Stomach (tissue), 9 donors: ENCODE data around the gene YIPF6. TPM values are rescaled to one million over a fixed set of nuclear protein-coding genes. Genes with fewer than 3 reads are reported as not detected.
A peak's percentile ranks its signal among the peaks of the same experiment; 100 is the strongest.
"Not testable (repeated sequence)": the region's sequence is repeated elsewhere in the genome, so short reads cannot be mapped to it uniquely, and the experiment has no call there.

Experiments used
- DNase-seq, 2 donors: peaks; one replicate each; pipeline versions ENCODE4 v3.0.0 to v3.0.0-alpha.2; 2013 to 2019
- H3K27ac ChIP-seq, 5 donors: fragments of 200-600 bp in 4 of 5; sonication (generic) in 4 of 5; one replicate each; pipeline ENCODE4 v1.5.1; 2013 to 2019; ENCODE audit warnings: mild to moderate bottlenecking in 1 of 5, moderate library complexity in 1 of 5
- H3K27me3 ChIP-seq, 3 donors: fragments of 200-600 bp; sonication (generic); one replicate each; pipeline ENCODE4 v1.5.1; 2017 to 2019; ENCODE audit warnings: mixed run types in 1 of 3
- H3K36me3 ChIP-seq, 4 donors: fragments of 200-600 bp; sonication (generic); 1 replicate in 3 of 4; 2 replicates in 1 of 4; pipeline ENCODE4 v1.5.1; 2016 to 2019
- H3K4me1 ChIP-seq, 4 donors: fragments of 200-600 bp; sonication (generic); one replicate each; pipeline ENCODE4 v1.5.1; 2016 to 2019
- H3K4me3 ChIP-seq, 4 donors: fragments of 200-600 bp; sonication (generic) in 3 of 4; one replicate each; pipeline ENCODE4 v1.5.1; 2016 to 2019; ENCODE audit warnings: mild to moderate bottlenecking in 1 of 4
- H3K9me3 ChIP-seq, 4 donors: fragments of 200-600 bp; sonication (generic); one replicate each; pipeline ENCODE4 v1.5.1; 2016 to 2019
- EP300 ChIP-seq: sonication (generic); formaldehyde crosslinking; IDR thresholded peaks from one replicate; pipeline ENCODE4 v1.6.1; 2017; ENCODE audit warnings: antibody characterized with exemption
- POLR2A ChIP-seq, 4 donors: fragments of 450-650 bp; IDR thresholded peaks; one replicate each; pipeline ENCODE4 v1.6.1; 2016; ENCODE audit warnings: antibody characterized with exemption in 4 of 4, control low read depth in 2 of 4, mild to moderate bottlenecking in 1 of 4, moderate library complexity in 1 of 4
- POLR2AphosphoS5 ChIP-seq, 3 donors: sonication (generic); formaldehyde crosslinking; IDR thresholded peaks; one replicate each; pipeline ENCODE4 v1.6.1; 2016; ENCODE audit warnings: antibody characterized with exemption in 3 of 3
- WGBS, 5 donors: extraction: QIAGEN DNeasy Blood & Tissue Kit in 3 of 5; methylation state at CpG; one replicate each; pipeline versions ENCODE4 v1.1.5 to v1.1.7; 2013 to 2018; 5-methylcytosine and 5-hydroxymethylcytosine counted together
- intact Hi-C: fragments of 100-400 bp; cut with DNase I; formaldehyde crosslinking; loops from one replicate; pipeline ENCODE4 v1.15.1; 2023; ENCODE audit warnings: low total_unique reads
- polyA plus RNA-seq, 3 donors: library from polyadenylated mRNA; stranded (reverse); fragments of 200-250 nt; gene quantifications; one replicate each; pipeline ENCODE4 v1.2.3, GENCODE V29; 2013
- total RNA-seq, 5 donors: library from RNA; depleted of rRNA; stranded (reverse); fragments of >200 nt; gene quantifications; one replicate each; pipeline versions ENCODE4 v1.1.0 to v1.2.3, GENCODE V29; 2014 to 2016
- TF ChIP-seq, protein P1 (sequence below), 7 experiments: fragments of 450-650 bp in 4 of 7; fragments of 200-600 bp in 3 of 7; sonication (generic) in 3 of 7; IDR thresholded peaks; one replicate each; pipeline ENCODE4 v1.5.1; 2016 to 2019; ENCODE audit warnings: antibody characterized with exemption in 7 of 7, control low read depth in 2 of 7, mild to moderate bottlenecking in 1 of 7
- donor health status: healthy with polysubstance abuse.
- donor health status: Bipolar disorder and iron deficiency.
- donor health status: healthy.

Gene YIPF6
- total and polyA plus RNA-seq, 8 donors, result 1.8 to 47.2 (median 14.2) TPM

DNA sequence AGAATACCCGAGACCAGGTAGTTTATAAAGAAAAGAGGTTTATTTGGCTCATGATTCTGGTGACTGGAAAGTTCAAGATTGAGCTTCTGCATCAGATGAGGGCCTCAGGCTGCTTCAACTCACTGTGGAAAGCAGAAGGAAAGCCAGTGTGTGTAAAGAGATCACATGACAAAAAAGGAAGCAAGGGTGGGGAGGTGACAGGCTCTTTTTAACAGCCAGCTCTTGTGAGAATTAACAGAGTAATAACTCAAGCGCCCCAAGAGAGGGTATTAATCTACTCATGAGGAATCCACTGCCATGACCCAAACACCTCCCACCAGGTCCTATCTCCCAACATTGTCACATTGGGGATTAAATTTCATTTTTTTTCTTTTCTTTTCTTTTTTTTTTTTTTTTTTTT is 6.3 kb upstream of the YIPF6 start:
- TF ChIP-seq POLR2AphosphoS5 (IDR thresholded peaks at IDR 0.05) (no peak), EP300 (no peak), POLR2A (IDR thresholded peaks at IDR 0.05) (no peak)
- TF ChIP-seq, protein P1, sequence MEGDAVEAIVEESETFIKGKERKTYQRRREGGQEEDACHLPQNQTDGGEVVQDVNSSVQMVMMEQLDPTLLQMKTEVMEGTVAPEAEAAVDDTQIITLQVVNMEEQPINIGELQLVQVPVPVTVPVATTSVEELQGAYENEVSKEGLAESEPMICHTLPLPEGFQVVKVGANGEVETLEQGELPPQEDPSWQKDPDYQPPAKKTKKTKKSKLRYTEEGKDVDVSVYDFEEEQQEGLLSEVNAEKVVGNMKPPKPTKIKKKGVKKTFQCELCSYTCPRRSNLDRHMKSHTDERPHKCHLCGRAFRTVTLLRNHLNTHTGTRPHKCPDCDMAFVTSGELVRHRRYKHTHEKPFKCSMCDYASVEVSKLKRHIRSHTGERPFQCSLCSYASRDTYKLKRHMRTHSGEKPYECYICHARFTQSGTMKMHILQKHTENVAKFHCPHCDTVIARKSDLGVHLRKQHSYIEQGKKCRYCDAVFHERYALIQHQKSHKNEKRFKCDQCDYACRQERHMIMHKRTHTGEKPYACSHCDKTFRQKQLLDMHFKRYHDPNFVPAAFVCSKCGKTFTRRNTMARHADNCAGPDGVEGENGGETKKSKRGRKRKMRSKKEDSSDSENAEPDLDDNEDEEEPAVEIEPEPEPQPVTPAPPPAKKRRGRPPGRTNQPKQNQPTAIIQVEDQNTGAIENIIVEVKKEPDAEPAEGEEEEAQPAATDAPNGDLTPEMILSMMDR (IDR thresholded peaks at IDR 0.05), result no peak
- no peak overlapping the region for H3K27ac ChIP-seq
- H3K4me3 ChIP-seq, result no peak overlapping the region
- no peaks in the 10 kb centered on the region for H3K36me3 ChIP-seq
- 66 to 97% (median 79%) methylated on average over 2 of the region's 2 CpGs for WGBS, 5 donors
- H3K9me3 ChIP-seq, result no peaks in the 10 kb centered on the region
- no peak for DNase-seq
- no peaks in the 10 kb centered on the region for H3K27me3 ChIP-seq
- H3K4me1 ChIP-seq, result no peaks in the 10 kb centered on the region
- intact Hi-C loops, result no loop called here

DNA sequence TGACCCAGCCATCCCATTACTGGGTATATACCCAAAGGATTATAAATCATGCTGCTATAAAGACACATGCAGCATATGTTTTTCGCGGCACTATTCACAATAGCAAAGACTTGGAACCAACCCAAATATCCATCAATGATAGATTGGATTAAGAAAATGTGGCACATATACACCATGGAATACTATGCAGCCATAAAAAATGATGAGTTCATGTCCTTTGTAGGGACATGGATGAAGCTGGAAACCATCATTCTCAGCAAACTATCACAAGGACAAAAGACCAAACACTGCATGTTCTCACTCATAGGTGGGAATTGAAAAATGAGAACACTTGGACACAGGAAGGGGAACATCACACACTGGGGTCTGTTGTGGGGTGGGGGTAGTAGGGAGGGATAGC is 5.1 kb upstream of the YIPF6 start:
- H3K27ac ChIP-seq, H3K4me1 ChIP-seq, H3K4me3 ChIP-seq, DNase-seq, H3K27me3 ChIP-seq, intact Hi-C loops, H3K9me3 ChIP-seq, H3K36me3 ChIP-seq: not testable (repeated sequence)
- WGBS, 5 donors, result 95 to 100% (median 98%) methylated on average over 2 of the region's 2 CpGs

DNA sequence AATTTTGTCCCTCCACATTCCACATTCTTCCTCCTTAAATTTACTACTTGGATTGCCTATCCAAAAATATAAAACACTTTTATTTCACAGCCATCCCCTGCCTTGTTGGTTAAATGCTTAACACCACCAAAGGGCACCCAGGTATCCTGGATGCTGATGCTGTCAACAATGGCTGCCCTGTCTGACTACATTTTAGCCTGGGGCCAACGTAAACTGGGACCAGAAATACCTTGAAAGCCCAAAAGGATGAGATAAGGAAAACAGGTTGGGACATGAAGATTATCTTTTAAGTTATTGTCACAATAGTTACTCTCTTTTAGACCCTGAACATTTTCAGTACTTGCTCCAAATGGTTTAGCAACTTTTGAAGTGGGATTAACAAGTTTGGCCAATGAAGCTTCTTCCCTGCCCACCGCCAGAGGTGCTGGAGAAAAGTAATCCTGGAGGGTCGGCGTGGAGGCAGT is 775 bp upstream of the YIPF6 start:
- intact Hi-C loops, result no loop called here
- Histone ChIP-seq H3K27ac (peak overlapping the region; percentile 92 to 97 (median 95)), H3K4me3 (peak overlapping the region; percentile 56 to 67 (median 58)), H3K9me3 (no peaks in the 10 kb centered on the region), H3K4me1 (peaks cover 0 to 34% (median 27%) of the 10 kb centered on the region in 4 donors), H3K27me3 (no peaks in the 10 kb centered on the region), H3K36me3 (no peaks in the 10 kb centered on the region)
- 0 to 34% (median 3%) methylated on average over 4 of the region's 4 CpGs for WGBS, 5 donors
- peak in 1 of 2 donors; percentile 35 for DNase-seq
- TF ChIP-seq, protein P1 (IDR thresholded peaks at IDR 0.05), result no peak
- TF ChIP-seq EP300 (no peak), POLR2AphosphoS5 (IDR thresholded peaks at IDR 0.05) (no peak), POLR2A (IDR thresholded peaks at IDR 0.05) (no peak)

DNA sequence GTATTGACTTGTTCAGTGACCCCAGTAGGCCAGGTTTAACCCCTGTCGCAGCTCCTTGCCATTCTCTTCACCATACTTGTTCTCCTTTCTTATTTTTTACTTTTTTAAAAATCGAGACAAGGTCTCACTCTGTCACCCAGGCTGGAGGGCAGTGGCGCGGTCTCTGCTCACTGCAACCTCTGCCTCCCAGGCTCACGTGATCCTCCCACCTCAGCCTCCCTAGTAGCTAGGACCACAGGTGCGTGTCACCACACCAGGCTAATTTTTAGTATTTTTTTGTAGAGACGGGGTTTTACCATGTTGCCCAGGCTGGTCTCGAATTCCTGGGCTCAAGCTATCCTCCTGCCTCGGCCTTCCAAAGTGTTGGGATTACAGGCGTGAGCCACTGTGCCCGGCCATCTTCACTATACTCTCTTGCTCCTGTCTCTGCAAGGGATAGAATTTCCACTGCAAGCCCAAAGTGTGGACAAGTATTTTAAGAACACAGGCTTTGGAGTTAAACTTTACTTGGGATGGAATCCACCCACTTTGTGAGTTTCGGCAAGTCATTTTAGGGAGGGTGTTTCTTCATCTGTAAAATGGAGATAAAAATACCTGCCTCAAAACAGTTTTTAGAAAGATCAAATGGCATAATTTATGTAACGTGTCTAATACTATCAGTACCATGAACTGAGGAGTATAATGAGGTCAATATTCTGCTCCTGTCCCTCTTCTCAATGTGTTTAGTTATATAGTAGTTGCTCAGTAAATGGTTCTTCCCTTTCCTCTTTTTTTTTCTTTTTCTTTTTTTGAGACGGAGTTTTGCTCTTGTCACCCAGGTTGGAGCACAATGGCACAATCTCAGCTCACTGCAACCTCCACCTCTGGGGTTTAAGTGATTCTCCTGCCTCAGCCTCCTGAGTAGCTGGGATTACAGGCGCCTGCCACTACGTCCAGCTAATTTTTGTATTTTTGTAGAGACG is 973 bp downstream of the YIPF6 start:
- TF ChIP-seq, protein P1 (IDR thresholded peaks at IDR 0.05), result no peak
- TF ChIP-seq EP300 (no peak), POLR2A (IDR thresholded peaks at IDR 0.05) (no peak), POLR2AphosphoS5 (IDR thresholded peaks at IDR 0.05) (no peak)
- WGBS, 5 donors, result 64 to 80% (median 67%) methylated on average over 17 of the region's 17 CpGs
- no peak for DNase-seq
- peaks cover 0 to 6% (median 0%) of the 10 kb centered on the region in 4 donors for H3K36me3 ChIP-seq
- no peaks in the 10 kb centered on the region for H3K27me3 ChIP-seq
- intact Hi-C loops, result no loop called here
- H3K27ac ChIP-seq, result peak overlapping the region in 4 of 5 donors; percentile 94 to 97 (median 95)
- peak overlapping the region; percentile 56 to 67 (median 58) for H3K4me3 ChIP-seq
- peaks cover 0 to 45% (median 31%) of the 10 kb centered on the region in 4 donors for H3K4me1 ChIP-seq
- no peaks in the 10 kb centered on the region for H3K9me3 ChIP-seq
